ENCODE measurements around the gene XIRP2.

XIRP2 gene

GRCh38 chr2:166888180-166888579, at the start of gene XIRP2:
Gene XIRP2, plus strand, starts transcription at chr2:166888480. Its CDS starts 15,003 bp downstream, at chr2:166903483.
- no peak for DNase-seq (ENCODE audit: low read depth in 2 of 2)

DNA sequence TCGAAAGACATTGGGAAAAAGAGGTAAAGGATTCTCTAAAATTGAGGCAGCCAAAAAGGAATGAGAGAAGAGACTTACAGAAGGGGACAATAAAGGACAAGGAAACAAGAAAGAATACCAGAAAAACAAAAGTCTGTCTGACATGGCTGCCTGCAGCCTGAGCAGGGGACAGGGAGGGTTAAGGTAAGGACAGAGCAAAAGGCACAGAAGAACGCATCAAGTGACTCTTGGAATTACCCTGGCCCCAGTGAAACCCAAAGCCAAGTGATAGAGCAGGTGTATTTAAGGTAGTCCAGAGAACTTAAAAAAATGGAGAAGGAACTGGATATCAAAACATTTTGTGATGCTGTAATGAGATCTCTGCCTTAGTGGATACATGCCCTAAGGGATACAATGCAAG, 47.1 kb upstream of the XIRP2 start:
- no peak for DNase-seq (ENCODE audit: low read depth in 2 of 2)

DNA sequence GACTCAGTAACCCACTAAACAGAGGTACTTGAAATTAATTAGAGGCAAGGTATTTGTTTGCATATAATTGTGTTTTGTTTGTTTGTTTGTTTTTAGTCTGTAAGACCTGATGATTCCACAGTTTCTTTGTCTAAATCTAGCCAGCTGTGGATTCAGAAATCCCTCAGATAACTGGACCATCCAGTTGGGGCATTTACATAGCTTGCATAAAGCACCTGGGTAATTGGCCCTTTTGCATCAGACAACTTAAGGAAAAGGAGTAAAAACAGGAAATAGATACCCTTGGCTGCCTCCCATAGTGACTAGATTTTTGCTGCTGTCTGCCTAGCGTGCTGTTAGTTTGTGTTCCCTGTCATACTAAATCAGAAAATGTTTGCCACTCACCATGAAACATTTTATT, 46.6 kb upstream of the XIRP2 start:
- no peak for DNase-seq (ENCODE audit: low read depth in 2 of 2)

GRCh38 chr2:166844111-166844510, 44.2 kb upstream of the XIRP2 start:
- DNase-seq (ENCODE audit: low read depth in 2 of 2): no peak

- no peak for DNase-seq (ENCODE audit: low read depth in 2 of 2)
These were observed 25.7 kb upstream of the XIRP2 start for GRCh38 chr2:166862468-166863132.

GRCh38 chr2:166867874-166868514, 20.3 kb upstream of the XIRP2 start:
- DNase-seq (ENCODE audit: low read depth in 2 of 2): no peak

DNA sequence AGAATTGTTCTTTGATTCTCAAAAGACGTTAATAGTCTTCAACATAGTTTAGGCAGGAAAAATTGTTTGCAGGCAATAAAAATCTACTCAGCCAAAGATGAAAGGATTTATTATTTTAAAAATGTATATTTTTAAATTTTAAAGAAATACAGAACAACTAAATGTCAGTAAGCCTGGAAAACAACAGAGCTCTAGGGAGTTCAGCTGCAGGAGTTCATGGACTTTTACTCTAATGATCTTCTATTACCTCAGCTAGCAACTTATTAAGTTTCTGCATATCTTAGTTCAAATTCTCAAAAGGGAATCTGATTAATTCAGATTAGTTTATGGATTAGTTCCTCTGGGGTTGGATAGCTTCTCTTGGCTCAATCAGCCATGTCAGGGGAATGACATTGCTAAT, 17.9 kb upstream of the XIRP2 start:
- no peak for DNase-seq (ENCODE audit: low read depth in 2 of 2)

GRCh38 chr2:166881177-166881576, 7.1 kb upstream of the XIRP2 start:
- DNase-seq (ENCODE audit: low read depth in 2 of 2): no peak

GRCh38 chr2:166882851-166883250, 5.4 kb upstream of the XIRP2 start:
- no peak for DNase-seq (ENCODE audit: low read depth in 2 of 2)

GRCh38 chr2:166891727-166892126, 3.4 kb downstream of the XIRP2 start:
- no peak for DNase-seq (ENCODE audit: low read depth in 2 of 2)

GRCh38 chr2:166892397-166892796, 4.1 kb downstream of the XIRP2 start:
- DNase-seq (ENCODE audit: low read depth in 2 of 2): no peak

DNA sequence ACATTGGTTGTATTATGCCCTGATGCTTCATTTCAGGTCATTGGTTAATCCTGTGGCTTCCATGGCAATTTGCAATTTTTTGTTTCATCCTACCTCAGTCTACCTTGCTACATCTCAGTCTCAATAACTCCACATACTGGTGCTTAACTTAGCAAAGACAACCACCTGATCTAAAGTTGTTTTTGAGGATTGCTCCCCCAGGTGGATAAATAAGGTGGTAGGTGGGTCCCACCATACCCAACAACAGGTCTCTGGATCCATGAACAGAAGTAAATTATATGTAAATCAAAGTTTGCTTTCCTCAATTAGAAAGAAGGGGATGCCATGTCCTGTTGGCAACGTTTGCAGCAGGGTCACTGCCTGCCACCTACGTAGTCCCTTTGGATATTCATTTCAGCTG, 7.0 kb downstream of the XIRP2 start:
- no peak for DNase-seq (ENCODE audit: low read depth in 2 of 2)

DNA sequence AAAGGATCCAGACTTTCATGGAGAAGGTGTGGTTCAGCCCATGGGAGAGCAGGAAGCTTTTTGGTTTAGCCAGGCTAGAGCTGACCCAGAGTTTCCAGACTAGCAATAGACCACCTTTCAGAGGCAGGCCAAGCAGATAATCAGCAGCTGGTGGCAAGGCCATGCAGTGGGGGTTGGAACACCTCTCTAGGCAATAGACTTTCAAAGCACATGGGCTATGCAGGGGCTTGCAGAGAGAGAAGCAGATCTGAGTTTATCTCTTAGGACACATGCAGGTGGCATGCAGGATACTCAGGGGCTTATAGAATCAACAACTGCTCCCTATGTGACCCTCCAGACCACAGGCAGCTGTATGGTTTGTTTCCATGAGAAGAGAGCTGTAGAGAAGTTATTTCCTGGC, 9.4 kb downstream of the XIRP2 start:
- DNase-seq (ENCODE audit: low read depth in 2 of 2): no peak

DNA sequence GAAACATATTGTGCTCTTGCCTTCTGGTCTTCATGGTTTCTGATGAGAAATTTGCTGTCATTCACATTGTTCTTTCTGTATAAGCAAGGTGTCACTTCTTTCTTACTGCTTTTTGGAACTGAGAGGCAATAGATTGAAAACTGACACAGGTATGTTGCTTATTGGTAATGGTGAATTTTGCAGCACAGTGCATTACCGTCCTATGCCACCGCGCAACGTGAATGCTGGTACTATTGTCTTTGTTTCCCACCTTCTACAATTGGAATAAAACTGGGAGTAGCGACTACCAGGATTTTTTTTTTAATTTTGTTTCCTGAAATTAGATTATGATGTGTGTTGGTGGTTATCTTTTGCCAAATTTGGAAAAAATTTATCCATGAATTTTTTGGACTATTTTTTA, 11.4 kb downstream of the XIRP2 start:
- no peak for DNase-seq (ENCODE audit: low read depth in 2 of 2)

GRCh38 chr2:166900700-166901099, 12.4 kb downstream of the XIRP2 start:
- no peak for DNase-seq (ENCODE audit: low read depth in 2 of 2)

DNA sequence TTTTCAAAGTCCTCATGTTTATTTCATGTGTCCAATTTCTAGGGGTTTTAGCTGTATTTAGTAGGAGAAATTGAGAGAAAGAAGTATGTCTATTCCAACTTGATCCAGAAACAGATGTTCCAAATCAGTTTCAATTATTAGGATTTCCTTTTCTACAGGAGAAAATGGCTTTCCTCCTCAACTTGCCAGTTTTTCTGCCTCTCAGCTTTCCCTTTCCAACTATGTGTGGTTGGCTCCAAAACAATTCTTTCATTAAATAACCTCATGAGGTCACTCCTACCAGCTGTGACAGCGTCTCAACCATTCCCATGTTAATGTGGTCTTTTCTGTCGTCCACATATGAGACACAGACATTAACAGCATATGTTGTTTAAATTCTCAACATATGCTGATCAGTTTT, 13.1 kb downstream of the XIRP2 start:
- DNase-seq (ENCODE audit: low read depth in 2 of 2): no peak

GRCh38 chr2:166916987-166917386, 28.7 kb downstream of the XIRP2 start:
- DNase-seq (ENCODE audit: low read depth in 2 of 2): no peak

- no peak for DNase-seq (ENCODE audit: low read depth in 2 of 2)
These were observed 29.1 kb downstream of the XIRP2 start for GRCh38 chr2:166917415-166917814.

DNA sequence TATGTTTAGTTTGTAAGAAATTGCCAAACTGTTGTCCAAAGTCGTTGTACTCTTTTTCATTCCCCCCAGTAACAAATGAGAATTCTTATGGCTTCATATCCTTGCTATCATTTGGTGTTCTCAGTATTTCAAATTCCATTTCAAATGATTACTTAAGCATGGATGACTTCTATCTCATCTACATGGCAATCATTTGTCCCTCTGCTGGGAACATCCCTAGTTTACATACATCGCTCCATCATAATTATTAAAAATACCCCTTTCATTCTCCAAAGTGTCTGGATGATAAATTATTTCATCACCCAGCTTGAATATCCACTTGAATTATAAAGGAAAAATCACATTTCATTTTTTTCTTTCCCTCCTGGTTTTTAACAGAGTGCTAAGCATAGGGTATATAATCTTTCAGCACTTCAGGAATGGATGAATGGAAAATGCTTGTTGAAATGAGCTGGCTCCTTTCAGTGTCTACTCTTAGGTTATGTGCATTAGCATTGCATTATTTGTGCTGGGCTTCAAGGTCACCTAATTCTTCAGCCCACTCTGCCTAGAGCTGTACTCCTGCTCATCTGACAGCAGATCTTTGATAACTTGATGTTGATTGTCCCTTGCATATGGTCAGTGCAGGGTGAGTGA, 33.1 kb downstream of the XIRP2 start:
- no peak for DNase-seq (ENCODE audit: low read depth in 2 of 2)

- DNase-seq (ENCODE audit: low read depth in 2 of 2): no peak
These were observed 36.7 kb downstream of the XIRP2 start for GRCh38 chr2:166924967-166925366.

DNA sequence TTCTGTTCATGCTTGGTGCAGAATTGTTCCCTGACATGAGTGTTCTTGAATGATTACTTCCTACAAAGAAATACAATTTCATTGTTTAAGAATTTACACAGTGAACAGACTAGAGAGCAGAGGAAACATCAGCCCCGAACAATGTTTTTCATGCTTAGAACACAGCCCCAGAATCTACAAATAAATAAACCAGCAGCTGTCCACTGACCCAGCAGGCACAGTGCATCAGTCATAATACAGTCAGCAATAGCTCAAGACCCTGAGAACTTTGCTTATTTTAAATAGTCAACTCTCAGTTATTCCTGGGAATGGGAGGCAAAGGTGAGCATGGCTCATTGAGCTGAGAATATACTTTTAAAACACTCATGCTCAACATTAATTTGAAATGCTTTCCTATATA, 38.4 kb downstream of the XIRP2 start:
- DNase-seq (ENCODE audit: low read depth in 2 of 2): no peak

- no peak for DNase-seq (ENCODE audit: low read depth in 2 of 2)
These were observed 43.8 kb downstream of the XIRP2 start for GRCh38 chr2:166932032-166932431.

GRCh38 chr2:166934817-166935216, 46.5 kb downstream of the XIRP2 start:
- no peak for DNase-seq (ENCODE audit: low read depth in 2 of 2)

Data from stimulated activated CD8-positive, alpha-beta memory T cell treated with anti-CD3 and anti-CD28 coated beads, Interleukin-2, amount 100 ng/mL, for 48 hours (primary cell).